Stimulated activated naive CD4-positive, alpha-beta T cell (primary cell): Measurements from ENCODE around the gene ADPGK.

Source experiments
- DNase-seq, 6 experiments: peaks; one replicate each; lab custom pipeline; 2025; lab: John Stamatoyannopoulos, UW

Gene ADPGK

GRCh38 chr15:72790302-72790910 is 6.8 kb upstream of the ADPGK start:
- DNase-seq, result no peak

GRCh38 chr15:72787526-72787925 is 4.0 kb upstream of the ADPGK start:
- DNase-seq, result no peak

GRCh38 chr15:72786676-72787345 is 3.3 kb upstream of the ADPGK start:
- no peak for DNase-seq

GRCh38 chr15:72786242-72786641 is 2.7 kb upstream of the ADPGK start:
- DNase-seq, result no peak

GRCh38 chr15:72785841-72786240 is 2.3 kb upstream of the ADPGK start:
- DNase-seq, result no peak

GRCh38 chr15:72785432-72785831 is 1.9 kb upstream of the ADPGK start:
- no peak for DNase-seq

- DNase-seq, result no peak
Observed at GRCh38 chr15:72784456-72784876, 908 bp upstream of the ADPGK start.

GRCh38 chr15:72783004-72783639 is 436 bp downstream of the ADPGK start:
- DNase-seq, result peak in 4 of 6 experiments; percentile 4 to 70 (median 45)

GRCh38 chr15:72782274-72783003 is 1.1 kb downstream of the ADPGK start:
- no peak for DNase-seq

GRCh38 chr15:72781631-72782030 is 1.9 kb downstream of the ADPGK start:
- DNase-seq, result no peak

GRCh38 chr15:72778796-72779195 is 4.8 kb downstream of the ADPGK start:
- no peak for DNase-seq

- no peak for DNase-seq
Observed at GRCh38 chr15:72774696-72775383, 8.7 kb downstream of the ADPGK start.

- DNase-seq, result no peak
Observed at GRCh38 chr15:72771329-72771725, 12.2 kb downstream of the ADPGK start.

GRCh38 chr15:72770673-72771328 is 12.8 kb downstream of the ADPGK start:
- DNase-seq, result no peak

- no peak for DNase-seq
Observed at GRCh38 chr15:72766780-72767179, 16.8 kb downstream of the ADPGK start.

- no peak for DNase-seq
Observed at GRCh38 chr15:72766025-72766424, 17.5 kb downstream of the ADPGK start.

- no peak for DNase-seq
Observed at GRCh38 chr15:72764656-72765055, 18.9 kb downstream of the ADPGK start.

- no peak for DNase-seq
Observed at GRCh38 chr15:72760590-72761260, 22.8 kb downstream of the ADPGK start.

GRCh38 chr15:72758182-72758581 is 25.4 kb downstream of the ADPGK start:
- no peak for DNase-seq

- no peak for DNase-seq
Observed at GRCh38 chr15:72754096-72754495, 29.5 kb downstream of the ADPGK start.
